ENCODE data around the gene CEL.

DNA sequence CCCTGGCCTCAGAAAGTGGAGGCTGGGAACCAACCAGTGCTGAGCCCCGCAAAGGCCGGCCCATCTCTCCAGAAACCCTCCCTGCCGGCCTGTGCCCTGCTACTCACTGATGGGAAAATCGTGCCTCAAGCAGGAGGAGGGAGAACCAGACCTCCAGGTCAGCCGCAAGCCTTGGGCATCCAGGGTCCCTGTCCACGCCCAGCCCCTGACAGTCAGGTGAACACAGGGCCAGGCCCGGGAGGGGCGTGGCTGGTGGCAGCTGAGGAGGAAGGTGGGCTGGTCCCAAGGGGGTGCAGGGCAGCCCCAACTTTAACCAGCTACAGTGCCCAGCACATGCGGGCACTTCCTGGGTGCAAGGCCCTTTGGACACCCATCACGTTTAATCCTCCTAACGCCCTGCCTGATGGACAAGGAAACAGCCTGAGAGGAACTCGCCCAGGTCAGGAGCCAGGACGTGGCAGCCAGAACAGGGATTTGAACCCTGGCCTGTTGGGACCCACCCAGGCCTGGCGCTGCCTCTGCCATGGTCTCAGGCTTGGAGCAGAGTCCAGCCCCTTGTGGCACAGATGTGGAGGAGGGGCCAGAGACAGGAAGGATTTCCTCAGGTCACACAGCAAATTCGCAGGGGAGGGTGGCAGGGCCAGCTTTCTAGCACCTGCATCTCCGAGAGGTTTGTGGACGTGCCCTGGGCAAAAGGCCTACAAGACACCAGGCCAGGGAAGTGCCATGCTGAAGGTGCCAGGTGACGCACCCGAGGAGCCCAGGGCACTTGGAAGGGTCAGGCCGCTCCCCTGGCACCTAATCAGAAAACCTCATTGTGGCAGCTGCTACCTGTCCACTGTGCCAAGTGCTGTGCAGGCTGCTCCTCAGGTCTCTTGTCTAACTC, 54.8 kb downstream of the CEL start:
- TF ChIP-seq EP300 (IDR thresholded peaks at IDR 0.05; ENCODE audit: borderline replicate concordance), result no peak
- TF ChIP-seq TAF1 (IDR thresholded peaks at IDR 0.05; ENCODE audit: low read depth), result no peak
